ENCODE results near the gene CCHCR1. TPM values are rescaled to one million over a fixed set of nuclear protein-coding genes. Genes with fewer than 3 reads are reported as not detected.

Gene CCHCR1
- total and polyA plus RNA-seq, 2 experiments from 2014 or later = 19.8 to 46.7 TPM

GRCh38 chr6:31115941-31116560, 41.6 kb downstream of the CCHCR1 start (continued):
- TF ChIP-seq ZNF462 (CRISPR knock-in tag; IDR thresholded peaks at IDR 0.05) (no peak), ETS1 (IDR thresholded peaks at IDR 0.05) (no peak), STAT1 (IDR thresholded peaks at IDR 0.05; ENCODE audit: unreplicated experiment) (no peak), CTCF (conservative IDR thresholded peaks at IDR 0.05; ENCODE audit: low read depth in 2 of 2) (no peak), EZH2phosphoT487 (IDR thresholded peaks at IDR 0.05; ENCODE audit: unreplicated experiment) (no peak)
